HG03575 (cell line): ENCODE results near the gene ZNF790.
A peak's percentile ranks its signal among the peaks of the same experiment; 100 is the strongest.

ENCODE experiments used
- ATAC-seq: cut with Tn5 transposase; IDR thresholded peaks from one replicate; pipeline ENCODE4 v1.9.1; 2021; ENCODE audit not compliant: unreplicated experiment, insufficient number of reproducible peaks, low FRiP score; ENCODE audit errors: extremely low read depth

The ZNF790 gene

GRCh38 chr19:36773223-36773579 lies 65.0 kb downstream of the ZNF790 start:
- ATAC-seq: no peak

GRCh38 chr19:36772311-36773222 lies 65.6 kb downstream of the ZNF790 start, which contains the start of gene ZNF850:
Gene ZNF850, minus strand, starts transcription at chr19:36772807. Its CDS starts 10,201 bp downstream, at chr19:36762606.
- ATAC-seq: peak; percentile 65

GRCh38 chr19:36771261-36772231 lies 66.6 kb downstream of the ZNF790 start:
- ATAC-seq: no peak
